ENCODE data around the gene NRIP3.

DNA sequence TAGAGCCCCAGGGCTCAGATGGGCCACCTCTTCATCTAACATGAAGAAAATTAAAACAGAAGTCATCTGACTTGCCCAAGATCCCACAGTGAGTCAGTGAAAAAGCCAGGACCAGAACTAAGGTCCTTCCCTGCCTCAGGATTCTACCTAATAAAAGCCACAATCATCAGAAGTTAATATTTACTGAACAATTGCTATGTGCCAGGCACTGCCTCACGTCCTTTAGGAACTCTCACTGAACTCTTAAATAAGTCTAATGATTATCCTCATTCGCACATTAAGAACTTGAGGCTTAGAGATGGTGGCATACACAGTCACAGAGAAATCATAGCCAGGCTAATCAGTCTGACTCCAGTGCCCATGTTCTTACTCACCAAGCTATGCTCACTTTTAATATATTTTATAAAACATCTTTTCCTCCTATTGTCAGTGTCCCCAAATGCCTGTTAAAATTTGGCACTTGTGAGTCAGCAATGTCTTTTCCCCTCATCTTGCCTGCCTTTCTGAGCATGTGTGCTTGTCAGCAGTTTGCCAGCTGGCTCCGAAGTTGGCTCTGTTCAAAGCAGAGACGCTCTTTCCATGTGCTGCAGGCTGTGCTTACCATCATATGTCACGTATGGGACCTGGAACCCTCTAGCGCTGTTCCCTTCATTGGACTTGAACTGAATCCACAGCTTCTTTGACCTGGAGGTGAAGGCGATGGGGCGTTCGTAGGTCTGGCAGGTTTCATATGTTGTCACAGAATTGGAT, 21.5 kb upstream of the NRIP3 start:
- TF ChIP-seq SUZ12 (IDR thresholded peaks at IDR 0.05; ENCODE audit: extremely low read depth, insufficient read depth, insufficient read length) (no peak), ZNF274 (IDR thresholded peaks at IDR 0.05; ENCODE audit: low read depth, low read length) (no peak), YY1 (IDR thresholded peaks at IDR 0.05; ENCODE audit: insufficient read depth, insufficient read length) (no peak)

Data from NT2/D1 (cell line).